SK-N-SH treated with all-trans-retinoic acid at 6 μM for 48 hours (cell line): ENCODE results near the gene FREY1.

Source experiments
- ATAC-seq: fragments of 200-7000 bp; cut with Tn5 transposase; 3 replicates; pipeline ENCODE4 v1.9.1; 2020; ENCODE audit warnings: mild to moderate bottlenecking, moderate library complexity
- ARNTL ChIP-seq: fragments of 450-650 bp; formaldehyde crosslinking; IDR thresholded peaks from 2 replicates; pipeline ENCODE4 v1.5.0; 2020; ENCODE audit warnings: low read depth, mild to moderate bottlenecking, moderate library complexity, borderline replicate concordance
- BACH2 ChIP-seq: fragments of 250-450 bp; sonication (Bioruptor Pico); IDR thresholded peaks from 2 replicates; pipeline ENCODE4 v1.9.0; 2021; ENCODE audit warnings: mild to moderate bottlenecking, borderline replicate concordance
- CREB5 ChIP-seq: fragments of 250-450 bp; sonication (Bioruptor Pico); IDR thresholded peaks from 2 replicates; pipeline ENCODE4 v1.5.1; 2020; ENCODE audit warnings: low read depth, mild to moderate bottlenecking, moderate library complexity
- CSDC2 ChIP-seq: fragments of 250-450 bp; sonication (Bioruptor Pico); IDR thresholded peaks from 2 replicates; pipeline ENCODE4 v1.5.0; 2020; ENCODE audit warnings: mild to moderate bottlenecking, moderate library complexity
- CSRNP3 ChIP-seq: fragments of 250-450 bp; sonication (Bioruptor Pico); IDR thresholded peaks from 2 replicates; pipeline ENCODE4 v1.5.1; 2021; ENCODE audit warnings: mild to moderate bottlenecking, moderate library complexity
- ESRRG ChIP-seq: fragments of 250-450 bp; sonication (Bioruptor Pico); IDR thresholded peaks from 2 replicates; pipeline ENCODE4 v1.6.1; 2021; ENCODE audit warnings: mild to moderate bottlenecking
- GLIS3 ChIP-seq: fragments of 250-450 bp; sonication (Bioruptor Pico); IDR thresholded peaks from 2 replicates; pipeline ENCODE4 v1.5.0; 2020; ENCODE audit warnings: mild to moderate bottlenecking, moderate library complexity
- ISL1 ChIP-seq: fragments of 250-450 bp; sonication (Bioruptor Pico); IDR thresholded peaks from 2 replicates; pipeline ENCODE4 v2.1.2; 2022; ENCODE audit warnings: mild to moderate bottlenecking, moderate library complexity
- OSR1 ChIP-seq: fragments of 250-450 bp; sonication (Bioruptor Pico); IDR thresholded peaks from 2 replicates; pipeline ENCODE4 v1.8.0; 2022; ENCODE audit warnings: moderate library complexity, mild to moderate bottlenecking, inconsistent platforms
- PATZ1 ChIP-seq: fragments of 250-450 bp; sonication (Bioruptor Pico); IDR thresholded peaks from 2 replicates; pipeline ENCODE4 v1.8.0; 2020; ENCODE audit warnings: mild to moderate bottlenecking, moderate library complexity, borderline replicate concordance
- PPARA ChIP-seq: fragments of 250-450 bp; sonication (Bioruptor Pico); IDR thresholded peaks from 2 replicates; pipeline ENCODE4 v1.5.0; 2020; ENCODE audit warnings: mild to moderate bottlenecking, borderline replicate concordance
- RARB ChIP-seq: fragments of 250-450 bp; sonication (Bioruptor Pico); IDR thresholded peaks from 2 replicates; pipeline ENCODE4 v1.8.0; 2021; ENCODE audit warnings: mild to moderate bottlenecking, moderate library complexity
- SNAI2 ChIP-seq: fragments of 250-450 bp; sonication (Bioruptor Pico); IDR thresholded peaks from 2 replicates; pipeline ENCODE4 v1.5.0; 2020; ENCODE audit warnings: mild to moderate bottlenecking, moderate library complexity
- TOX ChIP-seq: fragments of 250-450 bp; sonication (Bioruptor Pico); IDR thresholded peaks from 2 replicates; pipeline ENCODE4 v1.8.0; 2021; ENCODE audit warnings: mild to moderate bottlenecking, moderate library complexity, borderline replicate concordance
- ZC3H10 ChIP-seq: fragments of 250-450 bp; sonication (Bioruptor Pico); IDR thresholded peaks from 2 replicates; pipeline ENCODE4 v1.5.1; 2021; ENCODE audit warnings: mild to moderate bottlenecking, moderate library complexity
- ZFP3 ChIP-seq: fragments of 250-450 bp; sonication (Bioruptor Pico); IDR thresholded peaks from 2 replicates; pipeline ENCODE4 v1.5.0; 2020; ENCODE audit warnings: mild to moderate bottlenecking, moderate library complexity
- ZFP30 ChIP-seq: fragments of 450-650 bp; formaldehyde crosslinking; IDR thresholded peaks from 2 replicates; pipeline ENCODE4 v1.5.0; 2022; ENCODE audit warnings: mild to moderate bottlenecking, moderate library complexity
- ZNF565 ChIP-seq: fragments of 450-650 bp; formaldehyde crosslinking; conservative IDR thresholded peaks from 2 replicates; pipeline ENCODE4 v1.5.0; 2020; ENCODE audit warnings: low read depth, mild to moderate bottlenecking, moderate library complexity
- ZNF70 ChIP-seq: fragments of 450-650 bp; formaldehyde crosslinking; IDR thresholded peaks from 2 replicates; pipeline ENCODE4 v1.5.0; 2020; ENCODE audit warnings: mild to moderate bottlenecking, moderate library complexity
- ZNF8 ChIP-seq: fragments of 450-650 bp; formaldehyde crosslinking; IDR thresholded peaks from 2 replicates; pipeline ENCODE4 v1.5.0; 2020; ENCODE audit warnings: mild to moderate bottlenecking, moderate library complexity
- TF ChIP-seq, protein P1 (sequence below): fragments of 250-450 bp; sonication (Bioruptor Pico); IDR thresholded peaks from 2 replicates; pipeline ENCODE4 v1.8.0; 2021; ENCODE audit warnings: low read depth, mild to moderate bottlenecking, moderate library complexity, borderline replicate concordance
- TF ChIP-seq, protein P2 (sequence below): fragments of 250-450 bp; sonication (Bioruptor Pico); IDR thresholded peaks from 2 replicates; pipeline ENCODE4 v1.5.0; 2020; ENCODE audit warnings: mild to moderate bottlenecking, moderate library complexity

Gene FREY1

GRCh38 chr11:45918331-45918941 is 11.4 kb upstream of the FREY1 start:
- TF ChIP-seq CREB5 (CRISPR knock-in tag) = no peak
- TF ChIP-seq ARNTL (CRISPR knock-in tag) = no peak
- no peak for TF ChIP-seq OSR1
- TF ChIP-seq RARB (CRISPR knock-in tag) = no peak
- no peak for TF ChIP-seq ZFP30
- TF ChIP-seq ESRRG (CRISPR knock-in tag) = no peak
- TF ChIP-seq CSRNP3 (CRISPR knock-in tag) = no peak
- TF ChIP-seq, protein P1, sequence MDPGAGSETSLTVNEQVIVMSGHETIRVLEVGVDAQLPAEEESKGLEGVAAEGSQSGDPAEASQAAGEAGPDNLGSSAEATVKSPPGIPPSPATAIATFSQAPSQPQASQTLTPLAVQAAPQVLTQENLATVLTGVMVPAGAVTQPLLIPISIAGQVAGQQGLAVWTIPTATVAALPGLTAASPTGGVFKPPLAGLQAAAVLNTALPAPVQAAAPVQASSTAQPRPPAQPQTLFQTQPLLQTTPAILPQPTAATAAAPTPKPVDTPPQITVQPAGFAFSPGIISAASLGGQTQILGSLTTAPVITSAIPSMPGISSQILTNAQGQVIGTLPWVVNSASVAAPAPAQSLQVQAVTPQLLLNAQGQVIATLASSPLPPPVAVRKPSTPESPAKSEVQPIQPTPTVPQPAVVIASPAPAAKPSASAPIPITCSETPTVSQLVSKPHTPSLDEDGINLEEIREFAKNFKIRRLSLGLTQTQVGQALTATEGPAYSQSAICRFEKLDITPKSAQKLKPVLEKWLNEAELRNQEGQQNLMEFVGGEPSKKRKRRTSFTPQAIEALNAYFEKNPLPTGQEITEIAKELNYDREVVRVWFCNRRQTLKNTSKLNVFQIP = no peak
- TF ChIP-seq, protein P2, sequence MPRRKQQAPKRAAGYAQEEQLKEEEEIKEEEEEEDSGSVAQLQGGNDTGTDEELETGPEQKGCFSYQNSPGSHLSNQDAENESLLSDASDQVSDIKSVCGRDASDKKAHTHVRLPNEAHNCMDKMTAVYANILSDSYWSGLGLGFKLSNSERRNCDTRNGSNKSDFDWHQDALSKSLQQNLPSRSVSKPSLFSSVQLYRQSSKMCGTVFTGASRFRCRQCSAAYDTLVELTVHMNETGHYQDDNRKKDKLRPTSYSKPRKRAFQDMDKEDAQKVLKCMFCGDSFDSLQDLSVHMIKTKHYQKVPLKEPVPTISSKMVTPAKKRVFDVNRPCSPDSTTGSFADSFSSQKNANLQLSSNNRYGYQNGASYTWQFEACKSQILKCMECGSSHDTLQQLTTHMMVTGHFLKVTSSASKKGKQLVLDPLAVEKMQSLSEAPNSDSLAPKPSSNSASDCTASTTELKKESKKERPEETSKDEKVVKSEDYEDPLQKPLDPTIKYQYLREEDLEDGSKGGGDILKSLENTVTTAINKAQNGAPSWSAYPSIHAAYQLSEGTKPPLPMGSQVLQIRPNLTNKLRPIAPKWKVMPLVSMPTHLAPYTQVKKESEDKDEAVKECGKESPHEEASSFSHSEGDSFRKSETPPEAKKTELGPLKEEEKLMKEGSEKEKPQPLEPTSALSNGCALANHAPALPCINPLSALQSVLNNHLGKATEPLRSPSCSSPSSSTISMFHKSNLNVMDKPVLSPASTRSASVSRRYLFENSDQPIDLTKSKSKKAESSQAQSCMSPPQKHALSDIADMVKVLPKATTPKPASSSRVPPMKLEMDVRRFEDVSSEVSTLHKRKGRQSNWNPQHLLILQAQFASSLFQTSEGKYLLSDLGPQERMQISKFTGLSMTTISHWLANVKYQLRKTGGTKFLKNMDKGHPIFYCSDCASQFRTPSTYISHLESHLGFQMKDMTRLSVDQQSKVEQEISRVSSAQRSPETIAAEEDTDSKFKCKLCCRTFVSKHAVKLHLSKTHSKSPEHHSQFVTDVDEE (CRISPR knock-in tag) = no peak
- no peak for TF ChIP-seq PPARA (CRISPR knock-in tag)
- TF ChIP-seq GLIS3 (CRISPR knock-in tag) = no peak
- no peak for TF ChIP-seq CSDC2 (CRISPR knock-in tag)
- no peak; the same call in 1 of the 2 replicates for TF ChIP-seq ZNF8 (CRISPR knock-in tag)
- no peak for TF ChIP-seq ZFP3
- ATAC-seq = peak; percentile 91

GRCh38 chr11:45917623-45918330 is 10.7 kb upstream of the FREY1 start, which contains the start of gene PEX16:
PEX16 (minus strand) TSS chr11:45917877; CDS start chr11:45917811, 66 bp downstream.
- ATAC-seq = peak; percentile 91
- no peak for TF ChIP-seq OSR1
- TF ChIP-seq CREB5 (CRISPR knock-in tag) = no peak
- TF ChIP-seq ZNF565 (CRISPR knock-in tag) = 0 out of 2 replicates have a peak, but pooled peaks have one; percentile 81
- TF ChIP-seq, protein P1 = no peak
- no peak for TF ChIP-seq ISL1
- 0 out of 2 replicates have a peak, but pooled peaks have one; percentile 67 for TF ChIP-seq ARNTL (CRISPR knock-in tag)
- no peak for TF ChIP-seq ESRRG (CRISPR knock-in tag)
- peak; percentile 73 for TF ChIP-seq ZNF70 (CRISPR knock-in tag)
- TF ChIP-seq BACH2 (CRISPR knock-in tag) = peak; percentile 89; the same call in 1 of the 2 replicates
- no peak for TF ChIP-seq PATZ1 (CRISPR knock-in tag)
- TF ChIP-seq GLIS3 (CRISPR knock-in tag) = no peak
- no peak for TF ChIP-seq RARB (CRISPR knock-in tag)
- TF ChIP-seq PPARA (CRISPR knock-in tag) = peak; percentile 91; the same call in 1 of the 2 replicates
- 0 out of 2 replicates have a peak, but pooled peaks have one; percentile 7 for TF ChIP-seq ZC3H10
- no peak for TF ChIP-seq TOX (CRISPR knock-in tag)
- no peak for TF ChIP-seq CSRNP3 (CRISPR knock-in tag)
- peak; percentile 68; the same call in 1 of the 2 replicates for TF ChIP-seq ZFP30
- TF ChIP-seq SNAI2 (CRISPR knock-in tag) = peak; percentile 60; the same call in 1 of the 2 replicates
